Heart right ventricle (tissue), 16 donors: ENCODE measurements around the gene GLYR1. TPM values are rescaled to one million over a fixed set of nuclear protein-coding genes. Genes with fewer than 3 reads are reported as not detected.

Experiments used
- ATAC-seq, 8 donors: fragments of 200-7000 bp; cut with Tn5 transposase; one replicate each; pipeline ENCODE4 v1.9.1; 2020; ENCODE audit warnings: mild to moderate bottlenecking in 8 of 8, moderate library complexity in 8 of 8, moderate number of reproducible peaks in 1 of 8
- DNase-seq, 2 donors: peaks; one replicate each; pipeline ENCODE4 v3.0.0-alpha.2; 2020
- H3K27ac ChIP-seq, 10 donors: fragments of 200-600 bp; sonication (generic) in 2 of 10; one replicate each; pipeline versions ENCODE4 v1.5.0 to v1.8.0; 2020 to 2022; ENCODE audit warnings: mild to moderate bottlenecking in 3 of 10
- H3K27me3 ChIP-seq, 7 donors: fragments of 200-600 bp; one replicate each; pipeline ENCODE4 v1.8.0; 2021 to 2022; ENCODE audit warnings: mild to moderate bottlenecking in 2 of 7
- H3K36me3 ChIP-seq, 9 donors: fragments of 200-600 bp; sonication (generic) in 1 of 9; one replicate each; pipeline versions ENCODE4 v1.5.0 to v1.8.0; 2020 to 2022; ENCODE audit warnings: mild to moderate bottlenecking in 2 of 9
- H3K4me1 ChIP-seq, 9 donors: fragments of 200-600 bp; sonication (generic) in 1 of 9; one replicate each; pipeline versions ENCODE4 v1.5.0 to v1.8.0; 2020 to 2022; ENCODE audit warnings: mild to moderate bottlenecking in 4 of 9
- H3K4me3 ChIP-seq, 10 donors: fragments of 200-600 bp; sonication (generic) in 2 of 10; one replicate each; pipeline versions ENCODE4 v1.5.0 to v1.8.0; 2020 to 2022; ENCODE audit warnings: mild to moderate bottlenecking in 7 of 10, moderate library complexity in 2 of 10
- H3K9me3 ChIP-seq, 11 donors: fragments of 200-600 bp in 10 of 11; sonication (generic) in 2 of 11; one replicate each; pipeline versions ENCODE4 v1.5.0 to v1.8.0; 2013 to 2022; ENCODE audit warnings: mild to moderate bottlenecking in 2 of 11, control low read depth in 1 of 11, moderate library complexity in 1 of 11
- WGBS, 2 donors: extraction: QIAGEN DNeasy Blood & Tissue Kit; methylation state at CpG; one replicate each; pipeline ENCODE4 v1.1.7; 2013; ENCODE audit warnings: inconsistent platforms in 1 of 2; 5-methylcytosine and 5-hydroxymethylcytosine counted together
- intact Hi-C, 10 donors: fragments of 100-400 bp; cut with DNase I; formaldehyde crosslinking; loops; one replicate each; pipeline versions ENCODE4 v1.11.1 to v1.14.2; 2022
- polyA plus RNA-seq, 2 donors: library from polyadenylated mRNA; stranded (reverse); fragments of 200-250 nt; gene quantifications; one replicate each; pipeline ENCODE4 v1.2.3, GENCODE V29; 2013
- total RNA-seq, 10 donors: library from RNA; stranded (reverse); fragmentation: NEBNext Ultra II Directional in 3 of 10; extraction: Animal tissue kit (Norgen Biotek cat#: 25700) in 3 of 10; gene quantifications; one replicate each; pipeline versions ENCODE4 v1.2.1 to v1.2.4, GENCODE V29; 2021 to 2023
- TF ChIP-seq, protein P1 (sequence below), 9 donors: fragments of 200-600 bp; sonication (generic) in 2 of 9; IDR thresholded peaks; one replicate each; pipeline versions ENCODE4 v1.5.0 to v1.8.0; 2021 to 2022; ENCODE audit warnings: antibody characterized with exemption in 9 of 9, mild to moderate bottlenecking in 5 of 9, moderate library complexity in 1 of 9
- donor health status: Arrhythmogenic right ventricular cardiomyopathy.
- donor health status: ischemic (EF 13 %, LVEDD 7.1; RV severe dilation, severe dysfunction).
- donor health status: healthy with polysubstance abuse.
- donor health status: DM: no; HTN: yes; CAD: no.
- donor health status: DM: no; HTN: no; CAD: no.
- donor health status: ischemic (EF 25% LVEDD 6.9; RV normal size, moderate dysfunction).
- donor health status: ischemic (EF 25% LVEDD 5.7; RV mildly dilated, moderate dysfunction).
- donor health status: healthy.
- donor health status: DM: yes; HTN: yes; CAD: no.
- donor health status: Ischemic cardiomyopathy.
- donor health status: ischemic (EF 35%, LVEDD 5.7; RV mildly dilated, moderate dysfunction).
- donor health status: nonischemic (EF 11% LVEDD 7.7; RV severe dilation, severe dysfunction).
- donor health status: DM: yes; HTN: yes; CAD: no.
- donor health status: PGD.
- donor health status: ischemic (EF 29% LVEDD 5.4; RV normal size, mild dysfunction).
- donor health status: nonischemic (EF 23%, LVEDD 6.1; RV moderate dilation, normal function).

Gene GLYR1
- total and polyA plus RNA-seq, 12 donors: 36.5 to 105 (median 73.3) TPM

GRCh38 chr16:4862639-4863038 is 15.6 kb upstream of the GLYR1 start:
- no peak for DNase-seq
- Histone ChIP-seq H3K9me3 (no peaks in the 10 kb centered on the region), H3K36me3 (peaks cover 0 to 88% (median 32%) of the 10 kb centered on the region in 9 donors), H3K4me3 (no peak overlapping the region), H3K4me1 (peaks cover 0 to 54% (median 21%) of the 10 kb centered on the region in 9 donors), H3K27me3 (no peaks in the 10 kb centered on the region), H3K27ac (peak overlapping the region in 2 of 10 donors; percentile 13 to 42)
- TF ChIP-seq, protein P1, sequence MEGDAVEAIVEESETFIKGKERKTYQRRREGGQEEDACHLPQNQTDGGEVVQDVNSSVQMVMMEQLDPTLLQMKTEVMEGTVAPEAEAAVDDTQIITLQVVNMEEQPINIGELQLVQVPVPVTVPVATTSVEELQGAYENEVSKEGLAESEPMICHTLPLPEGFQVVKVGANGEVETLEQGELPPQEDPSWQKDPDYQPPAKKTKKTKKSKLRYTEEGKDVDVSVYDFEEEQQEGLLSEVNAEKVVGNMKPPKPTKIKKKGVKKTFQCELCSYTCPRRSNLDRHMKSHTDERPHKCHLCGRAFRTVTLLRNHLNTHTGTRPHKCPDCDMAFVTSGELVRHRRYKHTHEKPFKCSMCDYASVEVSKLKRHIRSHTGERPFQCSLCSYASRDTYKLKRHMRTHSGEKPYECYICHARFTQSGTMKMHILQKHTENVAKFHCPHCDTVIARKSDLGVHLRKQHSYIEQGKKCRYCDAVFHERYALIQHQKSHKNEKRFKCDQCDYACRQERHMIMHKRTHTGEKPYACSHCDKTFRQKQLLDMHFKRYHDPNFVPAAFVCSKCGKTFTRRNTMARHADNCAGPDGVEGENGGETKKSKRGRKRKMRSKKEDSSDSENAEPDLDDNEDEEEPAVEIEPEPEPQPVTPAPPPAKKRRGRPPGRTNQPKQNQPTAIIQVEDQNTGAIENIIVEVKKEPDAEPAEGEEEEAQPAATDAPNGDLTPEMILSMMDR (IDR thresholded peaks at IDR 0.05): no peak
- WGBS, 2 donors: 59 to 77% methylated on average over 5 of the region's 5 CpGs
- intact Hi-C loops: loop anchor here in 1 of 10 donors (10.0 kb wide), 1 partner anchor 58 kb away; the partner anchor contains the start of gene ROGDI
- ATAC-seq: peak in 2 of 8 donors; percentile 19 to 31

DNA sequence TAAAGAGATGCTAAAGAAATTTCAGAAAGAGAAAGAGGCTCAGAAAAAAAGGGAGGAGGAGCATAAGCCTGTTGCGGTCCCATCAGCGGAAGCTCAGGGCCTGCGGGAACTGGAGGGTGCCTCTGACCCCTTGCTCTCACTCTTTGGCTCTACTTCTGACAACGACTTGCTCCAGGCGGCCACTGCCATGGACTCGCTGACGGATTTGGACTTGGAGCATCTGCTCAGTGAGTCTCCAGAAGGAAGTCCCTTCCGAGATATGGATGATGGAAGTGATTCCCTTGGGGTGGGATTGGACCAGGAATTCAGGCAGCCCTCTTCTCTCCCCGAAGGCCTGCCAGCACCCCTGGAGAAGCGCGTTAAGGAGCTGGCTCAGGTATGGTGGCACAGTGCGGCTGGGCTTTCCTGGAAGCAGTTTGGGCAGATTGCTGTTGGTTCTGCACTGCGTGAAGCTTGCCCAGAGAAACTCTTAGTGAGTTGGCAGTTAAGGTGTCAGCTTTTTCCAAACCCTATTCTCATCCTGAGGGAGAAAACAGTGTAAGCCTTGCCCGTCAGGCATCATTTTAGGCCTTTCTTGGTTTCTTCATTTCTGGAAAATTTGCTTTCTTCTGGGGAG is 13.7 kb upstream of the GLYR1 start:
- TF ChIP-seq, protein P1 (IDR thresholded peaks at IDR 0.05): no peak
- H3K4me3 ChIP-seq: no peak overlapping the region
- H3K4me1 ChIP-seq: peaks cover 0 to 51% (median 21%) of the 10 kb centered on the region in 9 donors
- H3K27ac ChIP-seq: peak overlapping the region in 4 of 10 donors; percentile 17 to 65 (median 47)
- DNase-seq (no peak), ATAC-seq (no peak)
- intact Hi-C loops: loop anchor here in 1 of 10 donors (10.0 kb wide), 1 partner anchor 56 kb away; the partner anchor contains the start of gene ROGDI
- H3K27me3 ChIP-seq: no peaks in the 10 kb centered on the region
- H3K36me3 ChIP-seq: peaks cover 0 to 93% (median 44%) of the 10 kb centered on the region in 9 donors
- no peaks in the 10 kb centered on the region for H3K9me3 ChIP-seq
- WGBS, 2 donors: 79 to 84% methylated on average over 14 of the region's 14 CpGs

- TF ChIP-seq, protein P1 (IDR thresholded peaks at IDR 0.05): no peak
- no peaks in the 10 kb centered on the region for H3K9me3 ChIP-seq
- H3K36me3 ChIP-seq: peaks cover 0 to 100% (median 53%) of the 10 kb centered on the region in 9 donors
- H3K4me1 ChIP-seq: peaks cover 0 to 49% (median 21%) of the 10 kb centered on the region in 9 donors
- ATAC-seq: peak in 6 of 8 donors; percentile 54 to 76 (median 64)
- peak overlapping the region in 8 of 10 donors; percentile 17 to 65 (median 38) for H3K27ac ChIP-seq
- intact Hi-C loops: loop anchor here in 1 of 10 donors (10.0 kb wide), 1 partner anchor 55 kb away; the partner anchor contains the start of gene ROGDI
- DNase-seq: no peak
- H3K27me3 ChIP-seq: no peaks in the 10 kb centered on the region
- 68 to 78% methylated on average over 10 of the region's 10 CpGs for WGBS, 2 donors
- no peak overlapping the region for H3K4me3 ChIP-seq
These were observed 12.8 kb upstream of the GLYR1 start for GRCh38 chr16:4859900-4860255.

DNA sequence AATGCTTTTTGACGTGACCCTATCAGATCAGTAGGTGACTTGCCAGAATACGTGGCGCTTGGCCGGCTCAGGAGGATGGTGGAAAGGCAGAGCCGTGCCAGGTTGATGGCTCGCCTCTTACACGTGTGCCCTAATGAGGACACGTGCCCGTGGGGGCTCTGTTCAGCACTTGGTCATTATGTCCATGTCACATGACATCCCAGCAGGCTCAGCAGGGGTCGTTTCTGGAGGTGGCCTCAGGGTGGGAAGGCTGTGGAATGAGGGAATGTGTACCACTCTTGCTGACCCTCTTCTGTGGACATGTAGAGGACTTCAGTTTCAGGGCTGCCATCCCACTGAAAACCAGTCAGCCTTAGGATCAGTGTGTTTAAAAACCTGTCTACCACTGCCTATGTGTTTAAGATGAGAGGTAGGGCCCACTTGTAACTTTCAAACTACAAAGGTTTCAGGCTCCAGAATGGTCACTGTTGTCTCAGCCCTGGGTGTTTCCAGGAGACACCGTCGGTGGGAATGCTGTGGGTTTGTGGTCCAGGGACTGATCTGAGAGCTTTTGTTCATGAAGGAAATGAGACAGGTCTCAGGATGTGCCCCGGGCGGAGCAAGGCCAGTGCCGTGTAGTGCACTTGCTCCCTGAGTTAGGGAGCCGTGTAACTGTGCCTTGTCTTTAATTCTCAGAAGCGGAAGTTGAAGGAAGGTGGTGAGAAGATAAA is 12.3 kb upstream of the GLYR1 start:
- WGBS, 2 donors: 70 to 81% methylated on average over 17 of the region's 17 CpGs

More for the DNA sequence above, 12.3 kb upstream of the GLYR1 start:
- Histone ChIP-seq H3K27me3 (no peaks in the 10 kb centered on the region), H3K4me1 (peaks cover 0 to 44% (median 20%) of the 10 kb centered on the region in 9 donors), H3K27ac (peak overlapping the region in 8 of 10 donors; percentile 28 to 65 (median 41)), H3K4me3 (no peak overlapping the region), H3K36me3 (peaks cover 0 to 100% (median 58%) of the 10 kb centered on the region in 9 donors), H3K9me3 (no peaks in the 10 kb centered on the region)
- intact Hi-C loops: no loop called here
- peak in 4 of 8 donors; percentile 25 to 50 (median 34) for ATAC-seq
- DNase-seq: no peak
- TF ChIP-seq, protein P1 (IDR thresholded peaks at IDR 0.05): no peak
